ENCODE measurements around the gene MYLIP.

Gene MYLIP

GRCh38 chr6:16128759-16129622 lies at the start of gene MYLIP:
Gene MYLIP, plus strand, starts transcription at chr6:16129086. Its CDS starts 237 bp downstream, at chr6:16129323.
- DNase-seq, result peak; percentile 97 to 99

DNA sequence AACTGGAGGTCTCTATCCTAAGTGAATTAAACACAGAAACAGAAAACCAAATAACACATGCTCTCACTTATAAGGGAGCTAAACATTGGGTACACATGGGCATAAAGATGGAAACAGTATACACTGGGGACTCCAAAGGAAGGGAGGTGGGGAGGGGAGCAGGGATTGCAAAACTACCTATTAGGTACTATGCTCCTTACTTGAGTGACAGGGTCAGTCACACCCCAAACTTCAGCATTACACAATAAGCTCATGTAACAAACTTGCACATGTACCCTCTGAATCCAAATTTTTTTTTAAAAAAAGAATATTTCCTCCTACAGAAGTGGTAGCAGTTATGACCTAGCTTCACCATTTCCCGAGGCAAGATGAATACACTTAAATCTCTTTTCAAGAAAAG lies 49.5 kb upstream of the MYLIP start:
- no peak for DNase-seq

- DNase-seq, result no peak
Measured at GRCh38 chr6:16080204-16080603, 48.7 kb upstream of the MYLIP start.

- no peak for DNase-seq
Measured at GRCh38 chr6:16081326-16081725, 47.6 kb upstream of the MYLIP start.

- DNase-seq, result no peak
Measured at GRCh38 chr6:16082361-16082760, 46.5 kb upstream of the MYLIP start.

GRCh38 chr6:16086965-16087364 lies 41.9 kb upstream of the MYLIP start:
- no peak for DNase-seq

DNA sequence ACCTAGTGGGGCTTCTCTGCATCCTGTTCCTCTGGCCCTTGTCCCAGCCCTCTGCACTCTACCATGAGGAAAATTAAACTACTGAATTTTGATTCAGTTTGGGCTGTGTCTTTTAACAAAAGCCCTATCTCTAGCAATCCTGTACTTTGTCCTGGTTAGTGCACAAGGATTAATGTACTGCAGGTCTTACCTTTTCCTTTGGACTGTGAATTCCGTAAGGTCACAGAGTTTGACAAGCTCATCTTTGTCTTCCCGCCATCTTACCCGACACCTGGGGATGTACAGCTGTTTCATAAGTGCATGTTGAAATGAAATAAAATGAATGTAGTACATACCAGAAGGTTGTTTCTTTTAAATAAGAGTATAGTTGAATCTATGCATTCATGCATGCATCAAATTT lies 41.5 kb upstream of the MYLIP start:
- DNase-seq, result no peak

- no peak for DNase-seq
Measured at GRCh38 chr6:16088409-16088808, 40.5 kb upstream of the MYLIP start.

GRCh38 chr6:16089232-16090062 lies 39.4 kb upstream of the MYLIP start:
- no peak for DNase-seq

DNA sequence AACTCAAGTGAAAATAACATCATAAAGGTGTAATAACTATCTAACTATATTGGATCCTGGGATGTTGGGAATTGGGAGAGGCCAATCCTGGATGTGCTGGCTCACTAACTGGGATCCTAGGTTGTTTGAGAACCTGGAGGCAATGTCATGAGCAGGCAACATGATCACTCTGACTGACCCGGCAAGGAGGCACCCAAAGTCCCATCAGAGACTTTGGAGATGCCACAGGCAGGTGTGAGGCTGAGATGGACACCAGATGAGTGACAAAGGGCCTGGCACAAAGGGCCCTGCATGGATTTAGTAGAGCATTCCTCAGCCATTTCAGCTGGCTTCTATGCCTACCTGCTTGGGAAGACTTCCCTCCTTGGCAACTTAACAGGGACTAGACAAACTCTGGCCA lies 38.4 kb upstream of the MYLIP start:
- no peak for DNase-seq

- no peak for DNase-seq
Measured at GRCh38 chr6:16090920-16091319, 38.0 kb upstream of the MYLIP start.

- DNase-seq, result no peak
Measured at GRCh38 chr6:16092140-16092539, 36.7 kb upstream of the MYLIP start.

DNA sequence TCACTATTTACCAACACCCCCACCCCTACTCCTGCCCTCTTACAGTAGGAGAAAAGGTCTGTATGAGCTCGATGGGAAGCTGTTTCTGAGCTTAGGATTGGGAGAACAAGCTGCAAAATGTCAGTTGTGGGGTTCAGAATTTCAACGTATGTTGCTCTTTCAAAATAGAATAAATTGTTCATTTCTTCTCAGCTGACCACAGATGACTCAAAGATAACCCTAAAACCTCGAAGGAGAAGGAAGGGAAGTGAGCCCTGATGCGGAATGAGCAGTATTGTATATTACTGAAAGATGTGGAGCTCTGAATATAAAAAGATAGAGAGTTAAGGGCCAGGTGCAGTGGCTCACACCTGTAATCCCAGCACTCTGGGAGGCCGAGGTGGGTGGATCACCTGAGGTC lies 35.9 kb upstream of the MYLIP start:
- no peak for DNase-seq

DNA sequence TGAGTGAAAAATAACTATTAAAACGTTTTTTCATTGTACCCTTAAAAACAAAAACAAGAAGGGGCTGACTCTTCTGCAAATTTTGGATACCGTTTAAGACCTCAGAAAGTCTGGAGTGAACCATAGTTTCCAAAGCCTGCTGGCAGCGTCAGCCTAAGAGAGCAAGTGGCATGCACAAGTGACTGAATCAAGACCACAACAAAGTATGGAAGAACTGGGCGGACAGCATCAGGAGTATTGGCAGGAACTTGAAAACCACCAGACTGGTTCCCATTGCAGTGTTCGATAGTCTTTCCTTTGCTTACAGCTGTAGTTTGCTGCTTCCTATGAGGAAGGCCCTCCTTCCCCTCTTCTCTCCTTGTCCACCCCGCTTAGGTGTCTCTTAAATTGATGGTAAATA lies 33.7 kb upstream of the MYLIP start:
- DNase-seq, result no peak

DNA sequence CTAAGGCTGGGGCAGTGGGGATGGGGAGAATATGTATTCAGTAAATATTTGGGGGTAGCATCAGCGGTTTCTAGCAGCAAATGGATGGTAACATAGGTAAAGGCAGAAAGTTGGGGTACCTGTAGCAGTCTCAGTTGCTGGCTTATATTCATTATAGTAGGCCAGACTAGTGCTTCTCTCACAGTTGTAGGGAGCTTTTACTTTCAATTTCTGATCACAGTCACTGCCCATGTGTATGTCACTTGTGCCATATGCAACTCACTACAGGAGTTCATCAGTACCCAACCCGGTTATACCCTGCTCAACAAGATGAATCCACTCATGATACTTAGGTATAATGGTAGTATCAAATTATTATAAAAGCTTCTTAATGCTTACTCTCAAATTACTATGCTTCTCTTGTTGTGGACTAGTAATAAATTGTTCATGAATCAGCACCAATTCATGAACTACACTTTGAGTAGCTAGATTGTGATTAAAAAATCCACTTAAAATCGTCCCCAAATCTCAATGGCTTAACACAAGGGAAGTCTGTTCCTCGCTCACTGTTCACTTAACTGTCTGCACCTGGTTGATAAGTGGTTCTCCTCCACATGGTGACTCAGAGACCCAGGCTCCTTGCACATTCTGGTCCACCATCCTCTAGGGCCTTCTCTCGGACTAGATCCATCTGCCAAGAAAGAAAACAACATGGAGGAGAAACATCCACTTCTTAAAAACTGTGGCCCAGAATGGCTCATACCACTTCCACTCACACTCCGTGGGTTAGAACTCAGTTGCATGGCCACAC lies 31.3 kb upstream of the MYLIP start:
- no peak for DNase-seq

GRCh38 chr6:16098211-16098610 lies 30.7 kb upstream of the MYLIP start:
- DNase-seq, result no peak

- DNase-seq, result no peak
Measured at GRCh38 chr6:16102208-16102607, 26.7 kb upstream of the MYLIP start.

- DNase-seq, result no peak
Measured at GRCh38 chr6:16103722-16104121, 25.2 kb upstream of the MYLIP start.

DNA sequence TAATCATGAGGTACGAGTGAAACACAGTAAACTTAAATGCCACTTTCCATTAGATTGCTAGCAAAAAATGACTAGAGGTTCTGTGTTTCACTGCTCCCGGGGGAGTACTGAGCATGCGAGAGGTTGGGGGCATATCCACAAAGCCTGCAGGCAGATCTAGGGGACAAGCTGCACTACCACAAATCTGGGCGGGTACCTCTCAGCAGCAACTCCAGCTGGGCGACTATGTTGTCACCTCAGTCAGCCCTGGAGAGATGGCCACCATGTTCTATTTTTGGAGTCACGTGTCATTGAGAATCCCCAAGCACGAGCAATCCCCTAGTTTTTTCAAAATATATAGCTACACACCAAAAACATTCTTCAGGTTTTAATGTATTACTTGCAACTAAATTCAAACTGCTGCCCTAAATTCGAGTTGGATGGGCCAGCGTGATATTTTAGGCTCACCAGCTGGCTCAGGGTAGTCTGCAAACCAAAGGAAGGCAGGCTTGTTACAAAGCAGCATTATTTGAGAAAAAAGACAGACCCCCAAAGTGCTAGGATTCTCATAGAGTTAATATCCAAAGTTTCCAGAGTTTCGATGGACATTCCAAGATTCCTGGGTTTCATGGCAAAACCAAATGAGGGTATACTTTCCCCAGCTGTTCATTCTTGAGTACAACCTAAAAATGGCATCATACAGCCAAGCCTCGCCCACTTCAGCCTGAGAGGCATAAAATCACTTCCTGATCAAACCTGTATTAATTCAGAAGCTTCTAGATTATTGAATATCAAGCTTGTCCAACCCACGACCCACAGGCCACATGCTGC lies 24.1 kb upstream of the MYLIP start:
- DNase-seq, result no peak

- DNase-seq, result no peak
Measured at GRCh38 chr6:16105854-16106253, 23.0 kb upstream of the MYLIP start.

GRCh38 chr6:16106991-16107787 lies 21.7 kb upstream of the MYLIP start:
- no peak for DNase-seq
